OCI-LY7 (cell line): ENCODE measurements around the gene DGKG. TPM values are rescaled to one million over a fixed set of nuclear protein-coding genes. Genes with fewer than 3 reads are reported as not detected.

ENCODE experiments used
- BruUV-seq: library from RNA; stranded (reverse); fragments of 400-500 nt; replicated peaks from 2 replicates; lab custom pipeline; 2021; lab: Mats Ljungman, UMichigan
- CTCF ChIA-PET: fragments of 300-600 bp; sonication (Branson Sonifier 250); formaldehyde crosslinking; loops from one replicate; lab custom pipeline; 2022; ENCODE audit warnings: antibody characterized with exemption; ENCODE audit not compliant: unreplicated experiment; lab: Charles Lee
- POLR2A ChIA-PET: fragments of 300-600 bp; sonication (Branson Sonifier 250); formaldehyde crosslinking; loops from one replicate; lab custom pipeline; 2022; ENCODE audit warnings: antibody characterized with exemption; lab: Charles Lee
- DNase-seq: peaks from one replicate; pipeline ENCODE4 v3.0.0-alpha.2; 2015; ENCODE audit warnings: low spot score
- H2AFZ ChIP-seq: fragments of 200-600 bp; sonication (generic), shearing (Covaris generic); 2 replicates; pipeline ENCODE4 v1.6.1; 2014; ENCODE audit warnings: mild to moderate bottlenecking, antibody characterized with exemption, low read length, moderate library complexity
- H3K27ac ChIP-seq: fragments of 200-600 bp; sonication (generic); 2 replicates; pipeline ENCODE4 v1.5.1; 2014; ENCODE audit warnings: mixed run types, low read depth, mild to moderate bottlenecking, moderate library complexity, low read length, inconsistent platforms; ENCODE audit not compliant: poor library complexity, severe bottlenecking
- H3K36me3 ChIP-seq: fragments of 200-600 bp; sonication (generic); 2 replicates; pipeline ENCODE4 v1.6.1; 2014; ENCODE audit warnings: mild to moderate bottlenecking, antibody characterized with exemption, low read length, moderate library complexity, mixed read lengths; ENCODE audit not compliant: insufficient read depth
- H3K4me1 ChIP-seq: fragments of 200-600 bp; sonication (generic); 2 replicates; pipeline ENCODE4 v1.5.1; 2014; ENCODE audit warnings: mild to moderate bottlenecking, low read length; ENCODE audit not compliant: insufficient read depth, poor library complexity, severe bottlenecking
- H3K4me2 ChIP-seq: fragments of 200-600 bp; sonication (generic); 2 replicates; pipeline ENCODE4 v1.6.1; 2014; ENCODE audit warnings: mild to moderate bottlenecking, low read length
- H3K4me3 ChIP-seq: fragments of 200-600 bp; sonication (generic); 2 replicates; pipeline ENCODE4 v1.5.1; 2014; ENCODE audit warnings: mild to moderate bottlenecking, low read depth, low read length; ENCODE audit not compliant: poor library complexity, severe bottlenecking
- H3K79me2 ChIP-seq: fragments of 200-600 bp; sonication (generic); 2 replicates; pipeline ENCODE4 v1.6.1; 2016; ENCODE audit warnings: low read depth, mild to moderate bottlenecking, low read length, moderate library complexity, mixed read lengths; ENCODE audit not compliant: insufficient read depth
- H3K9me2 ChIP-seq: fragments of 200-600 bp; sonication (generic); 2 replicates; pipeline ENCODE4 v1.6.1; 2016; ENCODE audit warnings: mild to moderate bottlenecking, low read length, mixed read lengths; ENCODE audit not compliant: insufficient read depth
- H3K9me3 ChIP-seq: fragments of 200-600 bp; sonication (generic); 2 replicates; pipeline ENCODE4 v1.6.1; 2014; ENCODE audit warnings: mild to moderate bottlenecking, mixed run types, low read length, mixed read lengths
- H4K20me1 ChIP-seq: fragments of 200-600 bp; sonication (generic); 2 replicates; pipeline ENCODE4 v1.6.1; 2014; ENCODE audit warnings: mild to moderate bottlenecking, antibody characterized with exemption, low read length, moderate library complexity, mixed read lengths; ENCODE audit not compliant: insufficient read depth
- EZH2phosphoT487 ChIP-seq: fragments of 200-600 bp; sonication (generic); IDR thresholded peaks from 2 replicates; pipeline ENCODE4 v1.6.1; 2018; ENCODE audit warnings: low read depth, borderline replicate concordance, mild to moderate bottlenecking, mixed run types, antibody characterized with exemption, low read length, moderate library complexity, mixed read lengths
- intact Hi-C: fragments of 100-400 bp; cut with micrococcal nuclease; formaldehyde crosslinking; loops from one replicate; pipeline ENCODE4 v1.10.0; 2022; ENCODE audit not compliant: unreplicated experiment
- total RNA-seq, 2 experiments: library from RNA; depleted of rRNA in 1 of 2; stranded (reverse); fragments of >200 nt in 1 of 2; shearing (Covaris generic) in 1 of 2; gene quantifications; 2 replicates each; pipeline ENCODE4 v1.2.3, GENCODE V29; 2014 to 2022
- TF ChIP-seq, protein P1 (sequence below): fragments of 200-600 bp; sonication (generic); conservative IDR thresholded peaks from 2 replicates; pipeline ENCODE4 v1.5.1; 2014; ENCODE audit warnings: mild to moderate bottlenecking, antibody characterized with exemption, low read length, moderate library complexity, mixed read lengths

DGKG gene
- total RNA-seq, 2 experiments from 2014 or later = 0.06 TPM; not detected in 1

DNA sequence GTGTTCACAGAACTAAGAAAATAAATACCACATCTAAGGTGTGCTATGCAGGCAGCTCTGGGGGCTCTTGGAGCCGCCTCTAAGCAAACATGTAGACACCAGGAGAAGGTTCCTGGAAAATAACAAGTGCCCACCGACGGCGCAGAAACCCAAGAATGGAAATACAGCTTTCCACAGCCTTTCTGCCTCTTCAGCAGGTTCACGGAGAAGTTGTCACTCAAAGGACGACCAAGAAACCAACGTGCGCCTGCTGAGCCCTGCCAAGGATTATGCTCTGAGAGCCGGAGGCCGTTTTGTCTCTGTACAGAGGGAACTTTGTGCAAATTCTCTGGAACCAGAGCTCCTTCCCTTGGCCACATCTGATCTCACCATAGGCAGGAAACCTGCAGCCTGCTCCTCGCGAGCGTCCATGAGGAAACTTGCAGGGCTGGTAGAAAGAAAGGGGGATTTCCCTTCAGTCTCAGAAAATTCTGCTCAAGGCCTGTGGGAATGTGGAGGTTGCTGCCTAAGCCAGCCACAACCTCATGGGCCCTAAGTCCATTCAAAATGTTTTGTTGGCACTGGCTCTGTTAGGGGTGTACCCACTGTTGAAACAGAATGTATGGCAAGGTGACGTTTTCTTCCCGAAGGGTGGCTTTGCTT is 212.6 kb downstream of the DGKG start:
- H3K79me2 ChIP-seq = no peaks in the 10 kb centered on the region
- H2AFZ ChIP-seq = no peak overlapping the region
- no peak for DNase-seq
- no peak for TF ChIP-seq EZH2phosphoT487
- TF ChIP-seq, protein P1, sequence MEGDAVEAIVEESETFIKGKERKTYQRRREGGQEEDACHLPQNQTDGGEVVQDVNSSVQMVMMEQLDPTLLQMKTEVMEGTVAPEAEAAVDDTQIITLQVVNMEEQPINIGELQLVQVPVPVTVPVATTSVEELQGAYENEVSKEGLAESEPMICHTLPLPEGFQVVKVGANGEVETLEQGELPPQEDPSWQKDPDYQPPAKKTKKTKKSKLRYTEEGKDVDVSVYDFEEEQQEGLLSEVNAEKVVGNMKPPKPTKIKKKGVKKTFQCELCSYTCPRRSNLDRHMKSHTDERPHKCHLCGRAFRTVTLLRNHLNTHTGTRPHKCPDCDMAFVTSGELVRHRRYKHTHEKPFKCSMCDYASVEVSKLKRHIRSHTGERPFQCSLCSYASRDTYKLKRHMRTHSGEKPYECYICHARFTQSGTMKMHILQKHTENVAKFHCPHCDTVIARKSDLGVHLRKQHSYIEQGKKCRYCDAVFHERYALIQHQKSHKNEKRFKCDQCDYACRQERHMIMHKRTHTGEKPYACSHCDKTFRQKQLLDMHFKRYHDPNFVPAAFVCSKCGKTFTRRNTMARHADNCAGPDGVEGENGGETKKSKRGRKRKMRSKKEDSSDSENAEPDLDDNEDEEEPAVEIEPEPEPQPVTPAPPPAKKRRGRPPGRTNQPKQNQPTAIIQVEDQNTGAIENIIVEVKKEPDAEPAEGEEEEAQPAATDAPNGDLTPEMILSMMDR = no peak
- H3K4me3 ChIP-seq = no peak overlapping the region
- ChIA-PET POLR2A (no interaction called here), CTCF (no interaction called here)
- no TSS peak for BruUV-seq
- H3K4me1 ChIP-seq = peaks cover 43% of the 10 kb centered on the region
- no peaks in the 10 kb centered on the region for H4K20me1 ChIP-seq
- no peak overlapping the region for H3K4me2 ChIP-seq
- H3K27ac ChIP-seq = no peak overlapping the region
- H3K9me2 ChIP-seq = no peaks in the 10 kb centered on the region
- no peaks in the 10 kb centered on the region for H3K36me3 ChIP-seq
- H3K9me3 ChIP-seq = no peaks in the 10 kb centered on the region
- intact Hi-C loops = no loop called here

DNA sequence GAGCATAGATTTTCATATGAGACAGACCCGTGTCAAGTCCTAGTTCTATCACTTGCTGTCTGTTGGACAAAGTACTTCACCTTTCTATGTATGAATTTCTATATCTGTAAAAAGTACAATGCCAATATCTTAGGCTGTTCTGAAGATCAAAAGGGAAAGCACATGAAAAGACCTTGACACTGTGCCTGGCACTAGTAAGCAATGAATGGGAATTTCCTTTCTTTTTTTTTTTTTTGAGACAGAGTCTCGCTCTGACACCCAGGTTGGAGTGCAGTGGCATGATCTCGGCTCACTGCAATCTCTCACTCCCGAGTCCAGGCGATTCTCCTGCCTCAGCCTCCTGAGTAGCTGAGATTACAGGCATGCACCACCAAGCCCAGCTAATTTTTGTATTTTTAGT is 217.8 kb downstream of the DGKG start:
- Histone ChIP-seq H3K27ac (no peak overlapping the region), H3K9me2 (no peaks in the 10 kb centered on the region), H3K4me3 (no peak overlapping the region), H2AFZ (no peak overlapping the region), H3K79me2 (no peaks in the 10 kb centered on the region), H4K20me1 (no peaks in the 10 kb centered on the region), H3K36me3 (no peaks in the 10 kb centered on the region), H3K4me1 (peaks cover 12% of the 10 kb centered on the region), H3K9me3 (no peaks in the 10 kb centered on the region), H3K4me2 (no peak overlapping the region)
- TF ChIP-seq, protein P1 = no peak
- TF ChIP-seq EZH2phosphoT487 = no peak
- intact Hi-C loops = no loop called here
- ChIA-PET POLR2A (no interaction called here), CTCF (interaction anchor here (0.5 kb wide), 1 partner anchor 9 kb away, joined by 5 read pairs; no protein-coding TSS in a partner anchor)
- DNase-seq = no peak
- no TSS peak for BruUV-seq

DNA sequence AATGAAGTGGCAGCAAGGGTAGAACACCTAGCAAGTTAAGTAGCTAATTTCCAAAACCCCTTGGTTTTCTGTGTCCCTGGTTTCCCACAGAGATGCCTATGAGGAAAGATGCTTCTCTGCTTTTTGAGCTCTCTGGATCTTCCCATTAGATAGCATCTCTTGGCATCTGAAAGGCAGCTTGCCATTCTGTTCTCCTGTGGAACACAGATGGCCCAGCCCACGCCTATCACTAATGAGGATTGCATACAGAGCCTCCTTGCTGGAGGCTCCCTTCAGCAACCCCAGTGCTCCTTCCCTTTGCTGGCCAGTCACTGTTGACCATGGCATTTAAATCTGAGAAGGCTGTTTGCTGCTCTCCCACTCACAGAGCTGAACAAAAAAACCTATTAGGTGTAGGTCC is 218.8 kb downstream of the DGKG start:
- CTCF ChIA-PET = interaction anchor here (1.1 kb wide), 1 partner anchor 200 kb away, joined by 3 read pairs; no protein-coding TSS in a partner anchor
- H3K4me1 ChIP-seq = peaks cover 12% of the 10 kb centered on the region
- no peaks in the 10 kb centered on the region for H3K9me2 ChIP-seq
- no peak for DNase-seq
- no TSS peak for BruUV-seq
- no peaks in the 10 kb centered on the region for H4K20me1 ChIP-seq
- H3K9me3 ChIP-seq = no peaks in the 10 kb centered on the region
- H3K4me3 ChIP-seq = no peak overlapping the region
- H3K79me2 ChIP-seq = no peaks in the 10 kb centered on the region
- TF ChIP-seq, protein P1 = no peak
- TF ChIP-seq EZH2phosphoT487 = no peak
- POLR2A ChIA-PET = interaction anchor here (0.6 to 1.8 kb wide), 7 partner anchors 9 to 1286 kb away, joined by 3 to 10 read pairs (median 4); no protein-coding TSS in a partner anchor
- H2AFZ ChIP-seq = no peak overlapping the region
- H3K4me2 ChIP-seq = no peak overlapping the region
- intact Hi-C loops = no loop called here
- H3K36me3 ChIP-seq = no peaks in the 10 kb centered on the region
- no peak overlapping the region for H3K27ac ChIP-seq
